ENCODE measurements around the gene STK16.
"Not testable (repeated sequence)": the region's sequence is repeated elsewhere in the genome, so short reads cannot be mapped to it uniquely, and the experiment has no call there.

The STK16 gene, protein sequence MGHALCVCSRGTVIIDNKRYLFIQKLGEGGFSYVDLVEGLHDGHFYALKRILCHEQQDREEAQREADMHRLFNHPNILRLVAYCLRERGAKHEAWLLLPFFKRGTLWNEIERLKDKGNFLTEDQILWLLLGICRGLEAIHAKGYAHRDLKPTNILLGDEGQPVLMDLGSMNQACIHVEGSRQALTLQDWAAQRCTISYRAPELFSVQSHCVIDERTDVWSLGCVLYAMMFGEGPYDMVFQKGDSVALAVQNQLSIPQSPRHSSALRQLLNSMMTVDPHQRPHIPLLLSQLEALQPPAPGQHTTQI

DNA sequence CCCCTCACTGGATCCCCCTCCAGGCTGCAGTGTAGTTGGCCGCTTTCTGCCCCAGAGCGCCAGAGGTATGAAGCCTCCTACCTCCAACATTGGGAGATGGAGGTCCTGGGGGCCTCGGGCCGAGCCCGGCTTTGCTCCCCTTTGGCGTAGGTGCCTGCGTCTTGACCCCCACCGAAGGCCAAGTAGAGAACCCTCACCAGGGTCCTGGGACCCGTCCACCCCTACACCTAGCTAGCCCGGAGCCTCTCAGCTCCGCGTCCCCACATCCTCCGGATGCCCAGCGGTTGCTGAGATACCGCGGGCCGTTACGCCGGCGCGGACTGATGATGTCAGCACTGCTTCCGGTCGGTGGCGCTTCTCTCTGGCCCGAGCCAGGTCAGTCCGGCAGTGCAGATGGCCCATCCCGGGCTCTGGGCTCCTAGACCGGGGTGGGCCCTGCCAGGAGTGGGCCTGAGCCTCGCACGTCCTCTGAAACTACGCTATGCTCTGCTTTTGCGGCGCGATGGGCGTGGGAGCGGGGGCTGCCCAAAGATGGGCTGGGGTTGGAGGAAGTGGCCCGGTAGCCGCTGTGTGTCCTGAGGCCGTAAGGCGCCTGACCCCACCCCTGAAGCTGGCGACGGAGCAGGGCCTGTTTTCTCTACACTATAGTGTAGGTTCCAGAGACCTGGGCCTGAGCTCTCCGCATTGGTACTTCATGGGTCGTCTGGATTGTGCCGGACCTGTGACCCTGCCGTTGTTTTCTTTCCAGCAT lies at the start of gene STK16, which contains the start of gene GLB1L:
Gene STK16, plus strand, starts transcription at position 332 of the 751 bp plus-strand sequence. CDS start 521 bp downstream, outside the sequence.
Gene GLB1L, minus strand, starts transcription at position 297 of the 751 bp plus-strand sequence. CDS start 1,871 bp downstream, outside the sequence.
- no peak for DNase-seq (ENCODE audit: low read depth, low spot score)

DNA sequence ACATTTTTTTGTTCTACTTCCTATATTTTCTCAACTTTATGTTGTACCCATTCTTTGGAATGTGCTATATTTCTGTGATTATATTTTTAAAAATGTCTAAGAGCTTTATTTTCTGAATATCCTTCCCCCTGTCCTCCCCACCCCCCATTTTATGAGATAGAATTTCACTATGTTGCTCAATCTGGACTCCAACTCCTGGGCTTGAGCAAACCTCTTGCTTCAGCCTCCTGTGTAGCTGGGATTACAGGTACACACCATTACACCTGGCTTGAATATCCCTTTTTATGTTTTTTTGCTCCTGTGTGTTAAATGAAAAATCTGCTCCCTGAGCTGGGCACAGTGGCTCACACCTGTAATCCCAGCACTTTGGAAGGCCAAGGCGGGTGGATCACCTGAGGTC lies 47.9 kb upstream of the STK16 start:
- no peak for DNase-seq (ENCODE audit: low read depth, low spot score)

DNA sequence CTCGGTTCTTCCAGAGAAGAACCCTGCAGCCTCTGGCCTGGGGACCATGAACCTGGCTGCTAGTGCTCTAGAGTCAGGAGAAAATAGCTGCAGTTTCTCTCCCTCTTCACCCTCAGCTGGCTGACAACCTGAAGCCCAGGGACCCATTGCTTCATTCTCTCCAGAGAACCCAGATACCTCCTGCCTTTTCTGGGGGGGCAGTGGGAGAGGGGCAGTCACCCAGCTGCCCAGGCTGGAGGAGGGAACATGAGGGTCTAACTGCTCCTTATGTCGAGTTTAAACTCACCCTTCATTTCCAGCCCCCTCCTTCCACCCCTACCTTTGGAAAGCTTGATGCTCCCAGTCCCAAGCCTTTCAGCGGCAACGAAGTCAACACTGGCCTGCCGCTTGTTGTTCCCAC lies 46.3 kb upstream of the STK16 start:
- no peak for DNase-seq (ENCODE audit: low read depth, low spot score)

DNA sequence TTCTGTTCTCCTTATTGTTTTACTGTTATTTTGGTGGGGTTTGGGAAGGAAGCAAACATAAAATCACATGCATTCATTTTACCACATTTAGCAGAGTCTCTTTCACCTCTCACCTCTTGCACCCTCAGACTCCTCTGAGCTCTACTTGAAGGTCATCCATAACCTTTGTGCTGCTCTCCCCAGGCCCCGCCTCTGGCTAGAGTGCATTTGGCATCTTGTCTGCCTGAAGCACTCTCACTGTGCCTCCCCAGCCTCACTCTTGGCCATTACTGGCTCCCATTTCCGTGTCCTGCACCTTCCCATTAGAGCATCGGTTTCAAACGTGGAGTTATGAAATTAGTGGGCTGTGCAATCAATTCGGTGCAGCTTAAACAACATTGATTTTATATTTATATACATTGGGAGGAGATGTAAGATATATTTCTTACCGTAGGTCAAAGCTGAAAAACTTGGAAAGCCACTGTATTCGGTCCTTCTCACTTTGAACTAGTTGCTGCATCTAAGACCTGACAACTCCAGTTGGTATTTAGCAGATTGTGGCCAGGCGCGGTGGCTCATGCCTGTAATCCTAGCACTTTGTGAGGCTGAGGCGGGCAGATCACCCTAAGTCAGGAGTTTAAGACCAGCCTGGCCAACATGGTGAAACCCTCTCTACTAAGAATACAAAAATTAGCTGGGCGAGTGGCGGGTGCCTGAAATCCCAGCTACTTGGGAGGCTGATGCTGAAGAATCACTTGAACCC lies 45.6 kb upstream of the STK16 start:
- no peak for DNase-seq (ENCODE audit: low read depth, low spot score)

DNA sequence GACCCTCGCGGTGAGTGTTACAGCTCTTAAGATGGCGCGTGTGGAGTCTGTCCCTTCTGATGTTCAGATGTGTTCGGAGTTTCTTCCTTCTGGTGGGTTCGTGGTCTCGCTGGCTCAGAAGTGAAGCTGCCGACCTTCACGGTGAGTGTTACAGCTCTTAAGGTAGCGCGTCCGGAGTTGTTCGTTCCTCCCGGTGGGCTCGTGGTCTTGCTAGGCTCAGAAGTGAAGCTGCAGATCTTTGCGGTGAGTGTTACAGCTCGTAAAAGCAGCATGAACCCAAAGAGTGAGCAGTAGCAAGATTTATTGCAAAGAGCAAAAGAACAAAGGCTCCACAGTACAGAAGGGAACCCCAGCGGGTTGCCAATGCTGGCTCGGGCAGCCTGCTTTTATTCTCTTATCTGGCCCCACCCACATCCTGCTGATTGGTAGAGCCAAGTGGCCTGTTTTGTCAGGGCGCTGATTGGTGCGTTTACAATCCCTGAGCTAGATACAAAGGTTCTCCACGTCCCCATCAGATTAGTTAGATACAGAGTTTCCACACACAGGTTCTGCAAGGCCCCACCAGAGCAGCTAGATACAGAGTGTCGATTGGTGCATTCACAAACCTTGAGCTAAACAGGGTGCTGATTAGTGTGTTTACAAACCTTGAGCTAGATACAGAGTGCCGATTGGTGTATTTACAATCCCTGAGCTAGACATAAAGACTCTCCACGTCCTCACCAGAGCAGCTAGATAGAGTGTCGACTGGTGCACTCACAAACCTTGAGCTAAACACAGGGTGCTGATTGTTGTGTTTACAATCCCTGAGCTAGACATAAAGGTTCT lies 44.6 kb upstream of the STK16 start:
- not testable (repeated sequence) for DNase-seq (ENCODE audit: low read depth, low spot score)

DNA sequence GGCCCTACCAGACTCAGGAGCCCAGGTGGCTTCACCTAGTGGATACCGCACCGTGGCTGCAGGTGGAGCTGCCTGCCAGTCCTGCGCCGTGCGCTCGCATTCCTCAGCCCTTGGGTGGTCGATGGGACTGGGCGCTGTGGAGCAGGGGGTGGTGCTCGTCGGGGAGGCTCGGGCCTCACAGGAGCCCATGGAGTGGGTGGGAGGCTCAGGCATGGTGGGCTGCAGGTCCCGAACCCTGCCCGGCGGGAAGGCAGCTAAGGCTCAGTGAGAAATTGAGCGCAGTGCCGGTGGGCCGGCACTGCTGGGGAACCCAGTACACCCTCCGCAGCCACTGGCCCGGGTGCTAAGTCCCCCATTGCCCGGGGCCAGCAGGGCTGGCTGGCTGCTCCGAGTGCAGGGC lies 43.9 kb upstream of the STK16 start:
- DNase-seq (ENCODE audit: low read depth, low spot score) = not testable (repeated sequence)

DNA sequence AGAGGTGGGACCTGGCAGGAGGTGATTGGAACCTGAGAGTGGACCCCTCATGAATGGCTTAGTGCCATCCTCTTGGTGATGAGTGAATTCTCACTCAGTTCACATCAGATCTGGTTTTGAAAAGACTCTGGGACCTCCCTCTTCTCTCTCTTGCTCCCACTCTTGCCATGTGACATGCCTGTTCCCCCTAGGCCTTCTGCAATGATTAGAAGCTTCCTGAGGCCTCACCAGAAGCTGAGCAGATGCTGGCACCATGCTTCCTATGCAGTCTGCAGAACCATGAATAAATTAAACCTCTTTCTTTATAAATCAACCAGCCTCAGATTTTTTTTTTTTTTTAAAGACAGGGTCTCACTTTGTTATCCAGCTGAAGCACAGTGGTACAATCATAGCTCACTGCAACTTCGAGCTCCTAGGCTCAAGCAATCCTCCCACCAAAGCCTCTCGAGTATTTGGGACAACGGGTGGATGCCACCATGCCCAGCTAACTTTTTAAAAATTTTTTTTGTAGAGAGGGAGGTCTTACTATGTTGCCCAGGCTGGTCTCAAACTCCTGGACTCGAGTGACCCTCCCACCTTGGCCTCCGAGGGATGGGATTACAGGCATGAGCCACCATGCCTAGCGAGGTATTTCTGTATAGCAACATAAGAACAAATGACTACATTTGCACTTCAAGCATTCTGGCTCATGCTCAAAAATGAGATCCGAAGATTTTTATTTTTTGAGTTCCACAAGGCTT lies 40.7 kb upstream of the STK16 start:
- no peak for DNase-seq (ENCODE audit: low read depth, low spot score)

DNA sequence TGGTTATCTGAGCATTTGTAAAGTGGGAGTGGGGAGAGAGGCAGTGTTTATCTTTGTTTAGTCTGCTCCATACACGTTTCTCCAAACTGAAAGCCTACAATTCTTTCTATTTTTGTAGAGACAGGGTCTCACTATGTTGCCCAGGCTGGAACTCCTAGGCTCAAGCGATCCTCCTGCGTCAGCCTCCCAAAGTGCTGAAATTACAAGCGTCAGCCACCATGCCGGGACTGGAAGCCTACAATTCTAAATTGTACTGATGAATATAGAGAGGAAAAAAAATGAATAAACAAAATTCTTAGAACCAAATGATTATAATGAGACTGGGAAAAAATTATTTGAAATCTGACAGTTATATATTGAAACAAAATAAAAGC lies 40.1 kb upstream of the STK16 start:
- no peak for DNase-seq (ENCODE audit: low read depth, low spot score)

DNA sequence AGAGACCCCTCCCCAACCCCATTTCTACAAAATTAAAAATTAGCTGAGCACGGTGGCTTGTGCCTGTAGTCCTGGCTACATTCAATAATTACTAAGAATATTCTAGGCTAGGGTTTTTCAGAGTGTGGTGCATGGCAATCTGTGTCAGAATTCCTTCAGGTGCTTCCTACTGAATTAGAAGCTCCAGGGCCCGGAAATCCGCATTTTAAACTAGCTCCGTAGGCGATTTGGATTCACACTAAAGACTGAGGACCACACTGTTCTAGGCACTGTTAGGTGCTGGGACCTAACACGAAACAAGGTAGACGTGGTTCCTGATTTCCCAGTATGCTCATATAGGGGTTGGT lies 39.3 kb upstream of the STK16 start:
- no peak for DNase-seq (ENCODE audit: low read depth, low spot score)

DNA sequence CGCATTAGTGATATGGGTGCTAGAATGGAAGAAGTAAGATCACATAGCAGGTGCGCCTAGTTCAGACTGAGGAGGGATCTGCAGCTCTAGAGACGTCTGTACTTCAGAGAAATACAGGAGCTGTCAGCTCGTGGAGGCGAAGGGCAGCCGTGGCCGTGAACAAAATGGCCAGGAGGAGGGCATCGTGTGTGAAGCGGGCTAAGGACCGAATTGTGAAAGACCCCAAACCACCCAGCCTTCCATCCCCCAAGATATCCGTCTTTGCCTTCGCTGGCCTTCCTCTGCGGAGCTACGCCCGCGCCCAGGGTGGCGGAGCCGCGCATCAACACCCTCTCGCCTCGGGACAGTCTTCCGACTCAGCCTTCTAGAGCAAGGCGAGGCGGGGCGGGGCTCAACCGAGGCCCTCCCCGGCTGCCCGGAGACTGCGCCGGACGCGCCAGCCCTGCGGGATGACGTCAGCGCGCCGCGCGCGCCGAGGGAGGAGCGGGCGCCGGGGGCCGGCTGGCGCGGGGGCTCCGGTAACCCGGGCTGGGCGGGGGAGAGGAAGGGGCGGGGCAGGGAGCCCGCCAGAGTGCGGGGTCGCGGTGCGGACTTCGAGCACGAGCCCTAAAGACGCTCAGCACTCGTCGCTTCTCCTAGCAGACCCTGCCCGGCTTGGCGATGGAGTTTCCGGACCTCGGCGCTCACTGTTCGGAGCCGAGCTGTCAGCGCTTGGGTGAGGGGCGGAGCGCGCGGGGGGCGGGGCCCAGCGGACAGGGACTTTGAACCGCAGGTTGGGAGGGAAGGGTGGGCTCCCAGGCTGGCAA lies 38.7 kb upstream of the STK16 start, which contains the start of gene ZFAND2B:
Gene ZFAND2B, plus strand, starts transcription at position 455 of the 806 bp plus-strand sequence. Its CDS starts 206 bp downstream, at position 661.
- no peak for DNase-seq (ENCODE audit: low read depth, low spot score)

DNA sequence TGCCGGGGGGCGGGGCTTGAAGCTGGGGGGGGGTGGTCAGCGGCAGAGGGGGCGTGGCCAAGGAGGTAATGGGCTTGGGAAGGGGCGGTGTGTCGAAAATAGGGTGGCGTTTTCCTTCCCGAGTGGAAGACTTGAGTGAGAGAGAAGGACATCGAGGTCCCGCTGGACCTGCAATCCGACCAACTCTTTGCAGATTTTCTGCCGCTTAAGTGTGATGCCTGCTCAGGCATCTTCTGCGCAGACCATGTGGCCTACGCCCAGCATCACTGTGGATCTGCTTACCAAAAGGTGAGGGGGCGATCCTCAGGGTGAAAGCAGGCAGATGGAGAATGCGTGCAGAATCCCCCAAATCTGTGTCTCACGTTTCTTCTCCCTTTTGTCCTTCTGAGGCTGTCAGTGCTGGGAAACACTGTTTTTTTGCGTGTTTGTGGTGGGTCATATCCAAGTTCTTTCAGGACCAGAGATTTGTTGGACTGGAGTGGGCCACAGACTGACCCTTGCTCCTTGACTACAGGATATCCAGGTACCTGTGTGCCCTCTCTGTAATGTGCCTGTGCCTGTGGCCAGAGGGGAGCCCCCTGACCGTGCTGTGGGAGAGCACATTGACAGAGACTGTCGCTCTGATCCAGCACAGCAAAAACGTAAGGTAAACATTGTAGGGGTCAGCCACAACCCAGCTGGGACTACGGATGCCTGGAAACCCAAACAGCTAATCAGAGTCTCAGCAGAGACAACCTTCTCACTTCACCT lies 38.0 kb upstream of the STK16 start:
- DNase-seq (ENCODE audit: low read depth, low spot score) = no peak

DNA sequence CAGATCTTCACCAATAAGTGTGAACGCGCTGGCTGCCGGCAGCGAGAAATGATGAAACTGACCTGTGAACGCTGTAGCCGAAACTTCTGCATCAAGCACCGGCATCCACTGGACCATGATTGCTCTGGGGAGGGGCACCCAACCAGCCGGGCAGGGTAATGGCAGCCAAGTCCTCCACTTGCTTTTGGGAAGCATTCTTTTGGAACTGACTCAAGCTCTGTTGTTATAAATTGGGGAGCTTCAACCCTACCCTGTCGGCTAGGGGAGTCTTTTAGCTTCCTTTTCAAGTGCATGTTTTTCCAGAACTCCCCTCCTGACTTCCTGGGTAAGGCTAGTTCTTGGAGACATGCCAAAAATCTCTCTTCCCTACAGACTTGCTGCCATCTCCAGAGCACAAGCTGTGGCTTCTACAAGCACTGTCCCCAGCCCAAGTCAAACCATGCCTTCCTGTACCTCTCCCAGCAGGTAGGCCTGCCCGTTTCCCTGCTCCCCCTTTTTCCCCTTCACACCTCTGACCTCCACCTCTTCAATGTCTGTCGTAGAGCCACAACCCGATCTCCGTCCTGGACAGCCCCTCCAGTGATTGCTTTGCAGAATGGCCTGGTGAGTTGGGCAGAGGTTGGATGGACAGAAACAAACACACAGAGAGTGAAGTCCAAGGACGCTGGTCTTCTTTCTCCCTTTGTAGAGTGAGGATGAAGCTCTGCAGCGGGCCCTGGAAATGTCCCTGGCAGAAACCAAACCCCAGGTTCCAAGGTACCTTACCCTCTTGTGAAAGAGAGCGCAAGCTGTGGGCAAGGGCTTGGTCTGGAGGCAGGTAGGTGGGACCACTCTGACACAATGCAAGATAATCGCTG lies 37.2 kb upstream of the STK16 start:
- DNase-seq (ENCODE audit: low read depth, low spot score) = no peak

DNA sequence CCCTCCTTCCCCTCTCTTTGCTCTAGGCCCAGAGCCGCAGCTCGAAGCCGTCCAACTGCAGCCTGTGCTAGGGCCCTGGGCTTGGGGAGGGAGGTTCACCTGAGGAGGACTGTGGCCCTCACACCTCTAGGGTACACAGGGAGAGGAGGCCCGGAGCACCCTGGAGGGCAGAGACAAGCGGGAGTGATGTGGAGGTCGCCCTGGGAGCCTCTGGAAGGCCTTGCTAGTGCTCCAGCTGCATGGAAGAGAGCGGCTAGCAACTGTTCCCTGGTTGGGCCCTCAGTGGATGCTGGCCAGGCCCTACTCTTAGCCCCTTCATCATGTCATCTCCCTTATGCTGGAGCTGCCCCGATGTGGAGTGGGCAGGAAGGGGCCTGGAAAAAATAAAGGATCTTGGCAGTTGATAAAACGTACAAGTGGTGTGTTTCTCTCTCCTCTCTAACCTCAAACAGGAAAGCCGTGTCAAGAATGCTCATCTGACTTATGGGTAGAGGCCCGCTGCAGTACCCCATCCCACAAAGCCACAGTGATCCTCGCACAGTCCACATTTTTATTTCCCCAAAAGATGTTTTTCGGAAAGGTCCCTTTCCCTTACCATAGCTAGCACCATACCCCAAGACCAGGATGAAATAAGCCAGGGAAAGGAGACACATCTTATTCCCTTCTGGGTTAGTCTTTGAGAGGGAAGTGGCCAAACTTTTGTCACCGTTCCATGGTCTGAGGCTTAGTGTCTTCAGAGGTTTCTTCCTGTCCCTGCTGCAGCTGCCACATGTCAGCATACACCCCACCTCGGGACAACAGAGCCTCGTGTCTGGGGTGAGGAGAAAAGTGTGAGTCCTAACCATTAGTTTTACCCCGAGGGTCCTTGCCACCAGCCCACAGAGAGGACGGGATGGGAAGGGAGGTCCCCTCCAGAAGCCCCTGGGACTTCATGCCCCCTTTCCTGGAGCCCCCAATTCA lies 35.8 kb upstream of the STK16 start:
- DNase-seq (ENCODE audit: low read depth, low spot score) = no peak

DNA sequence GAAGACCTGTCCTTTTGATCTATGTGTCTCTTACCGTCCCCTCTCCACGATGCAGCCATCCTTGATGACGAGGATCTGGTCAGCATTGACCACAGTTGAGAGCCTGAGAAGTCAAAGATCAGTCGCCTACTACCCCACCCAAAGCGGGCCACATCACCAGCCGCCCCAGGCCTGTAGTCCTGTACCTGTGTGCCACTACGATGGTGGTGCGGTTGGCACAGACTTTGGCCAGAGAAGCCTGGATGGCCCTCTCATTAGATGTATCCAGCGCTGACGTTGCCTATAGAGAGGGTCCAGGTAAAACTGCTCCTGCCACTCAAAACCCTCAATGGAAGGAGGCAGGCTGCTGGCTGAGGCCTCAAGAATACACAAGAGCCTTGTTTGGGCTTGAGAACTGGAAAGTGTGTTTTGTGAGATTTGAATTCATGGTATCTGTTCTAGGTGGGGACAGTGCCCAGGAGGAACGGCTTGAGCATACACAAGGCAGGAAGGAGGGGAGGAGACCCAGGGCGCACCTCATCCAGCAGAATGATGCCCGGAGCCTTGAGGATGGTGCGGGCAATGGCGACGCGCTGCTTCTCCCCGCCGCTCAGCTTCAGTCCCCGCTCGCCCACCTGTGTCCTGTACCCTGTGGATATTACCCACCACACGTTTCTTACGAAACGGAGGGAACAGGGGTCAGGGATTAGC lies 34.9 kb upstream of the STK16 start:
- DNase-seq (ENCODE audit: low read depth, low spot score) = no peak

DNA sequence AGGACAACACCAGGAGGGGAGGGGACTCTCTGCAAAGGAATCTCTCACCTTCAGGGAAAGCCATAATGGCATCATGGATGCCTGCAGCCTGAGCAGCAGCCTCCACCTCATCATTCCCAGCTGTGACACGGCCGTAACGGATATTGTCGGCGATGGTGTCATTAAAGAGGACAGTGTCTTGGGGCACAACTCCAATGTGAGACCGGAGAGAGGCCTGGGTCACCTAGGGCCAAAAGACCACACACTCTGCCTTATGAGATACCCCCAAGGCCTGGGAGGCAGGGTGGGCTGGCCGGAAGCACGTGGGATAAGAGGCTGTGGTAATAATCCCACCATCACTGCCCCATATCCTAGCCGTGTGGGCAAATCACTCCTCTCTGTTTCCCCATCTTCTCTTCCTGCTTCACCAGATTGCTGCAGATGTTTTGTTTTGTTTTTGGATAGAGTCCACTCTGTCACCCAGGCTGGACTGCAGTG lies 34.4 kb upstream of the STK16 start:
- no peak for DNase-seq (ENCODE audit: low read depth, low spot score)

DNA sequence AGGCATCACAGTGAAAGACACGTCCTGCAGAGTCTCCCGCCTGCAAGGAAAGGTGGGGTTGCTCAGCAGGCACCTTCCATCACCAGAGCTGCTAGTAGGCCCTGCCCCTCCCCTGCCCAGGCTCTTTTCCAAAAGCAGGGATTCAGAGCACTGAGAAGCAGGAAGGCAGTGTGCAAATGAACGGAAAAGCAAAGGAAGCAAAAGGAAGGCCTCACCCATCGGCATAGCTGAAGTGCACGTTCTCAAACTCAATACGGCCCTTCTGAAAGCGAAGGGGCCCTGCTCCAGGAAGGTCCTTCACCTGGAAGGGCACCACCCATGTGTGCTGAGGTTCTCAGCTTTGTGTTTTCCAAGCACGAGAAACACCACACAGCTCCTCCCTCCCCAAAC lies 32.3 kb upstream of the STK16 start:
- no peak for DNase-seq (ENCODE audit: low read depth, low spot score)
